Esophagus squamous epithelium (tissue), 5 donors: Measurements from ENCODE around the gene POLR2C. TPM values are rescaled to one million over a fixed set of nuclear protein-coding genes. Genes with fewer than 3 reads are reported as not detected.
A peak's percentile ranks its signal among the peaks of the same experiment; 100 is the strongest.

Source experiments
- DNase-seq: peaks from one replicate; lab custom pipeline; 2025; lab: John Stamatoyannopoulos, UW
- H3K27ac ChIP-seq, 4 donors: fragments of 200-600 bp; sonication (generic); one replicate each; pipeline ENCODE4 v1.5.1; 2016 to 2019; ENCODE audit warnings: mild to moderate bottlenecking in 1 of 4
- H3K27me3 ChIP-seq, 4 donors: fragments of 200-600 bp; sonication (generic); 1 replicate in 3 of 4; 2 replicates in 1 of 4; pipeline versions ENCODE4 v1.5.1 to v1.6.0; 2017 to 2021; ENCODE audit warnings: antibody characterized with exemption in 1 of 4
- H3K36me3 ChIP-seq, 3 donors: fragments of 200-600 bp; sonication (generic); one replicate each; pipeline ENCODE4 v1.5.1; 2016 to 2019
- H3K4me1 ChIP-seq, 3 donors: fragments of 200-600 bp; sonication (generic); one replicate each; pipeline ENCODE4 v1.5.1; 2017 to 2019
- H3K4me3 ChIP-seq, 4 donors: fragments of 200-600 bp; sonication (generic); 1 replicate in 3 of 4; 2 replicates in 1 of 4; pipeline ENCODE4 v1.5.1; 2016 to 2019; ENCODE audit warnings: mild to moderate bottlenecking in 2 of 4, moderate library complexity in 1 of 4
- H3K9me3 ChIP-seq, 3 donors: fragments of 200-600 bp; sonication (generic); one replicate each; pipeline ENCODE4 v1.5.1; 2016 to 2019
- POLR2A ChIP-seq, 4 donors: fragments of 450-650 bp; IDR thresholded peaks; one replicate each; pipeline ENCODE4 v1.6.1; 2017; ENCODE audit warnings: antibody characterized with exemption in 4 of 4, mild to moderate bottlenecking in 4 of 4, moderate library complexity in 3 of 4
- WGBS, 2 donors: methylation state at CpG; one replicate each; pipeline ENCODE4 v1.1.5; 2018; 5-methylcytosine and 5-hydroxymethylcytosine counted together
- intact Hi-C: fragments of 100-400 bp; cut with DNase I; formaldehyde crosslinking; loops from one replicate; pipeline ENCODE4 v1.15.0; 2022
- total RNA-seq, 4 donors: library from RNA; depleted of rRNA; stranded (reverse); fragments of >200 nt; gene quantifications; one replicate each; pipeline ENCODE4 v1.1.0, GENCODE V29; 2016
- TF ChIP-seq, protein P1 (sequence below), 6 experiments: fragments of 450-650 bp in 4 of 6; fragments of 200-600 bp in 2 of 6; sonication (generic) in 2 of 6; IDR thresholded peaks; one replicate each; pipeline ENCODE4 v1.5.1; 2016 to 2019; ENCODE audit warnings: antibody characterized with exemption in 6 of 6, mild to moderate bottlenecking in 4 of 6, moderate library complexity in 4 of 6
- donor health status: DM: yes; HTN: yes; CAD: no.

The POLR2C gene
- total RNA-seq, 4 donors from 2014 or later, result 58.8 to 86.8 (median 71.1) TPM

DNA sequence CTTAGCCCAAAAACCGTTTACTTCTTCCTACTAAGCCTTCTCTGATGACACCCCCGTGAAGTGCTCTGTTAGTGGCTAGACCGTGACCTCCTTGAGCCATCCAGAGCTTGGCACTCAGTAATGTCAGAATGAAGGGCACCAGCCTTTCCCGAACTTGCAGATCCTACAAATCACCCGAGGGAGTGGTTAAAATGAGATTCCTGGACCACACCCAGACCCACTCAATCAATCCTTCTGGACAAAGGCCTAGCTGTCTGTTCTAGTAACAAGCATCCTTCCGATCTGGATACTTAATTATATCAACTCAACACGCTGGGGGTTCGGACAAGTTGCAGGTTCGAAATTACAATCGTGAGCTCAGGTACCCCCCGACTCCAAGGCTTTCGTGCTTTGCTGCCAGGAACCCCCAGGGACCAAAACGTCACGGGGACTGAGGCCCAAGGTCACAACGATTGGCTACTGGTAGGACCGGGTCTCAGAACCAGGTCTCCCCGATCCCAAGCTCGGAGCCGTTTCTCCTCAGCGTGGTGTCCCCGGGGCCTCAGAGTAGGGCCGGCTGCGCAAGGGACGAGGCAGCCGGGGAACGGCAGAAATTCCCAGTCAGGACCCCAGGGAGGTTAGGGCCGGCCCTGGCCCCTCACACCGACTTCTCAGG lies 15.8 kb upstream of the POLR2C start:
- TF ChIP-seq, protein P1, sequence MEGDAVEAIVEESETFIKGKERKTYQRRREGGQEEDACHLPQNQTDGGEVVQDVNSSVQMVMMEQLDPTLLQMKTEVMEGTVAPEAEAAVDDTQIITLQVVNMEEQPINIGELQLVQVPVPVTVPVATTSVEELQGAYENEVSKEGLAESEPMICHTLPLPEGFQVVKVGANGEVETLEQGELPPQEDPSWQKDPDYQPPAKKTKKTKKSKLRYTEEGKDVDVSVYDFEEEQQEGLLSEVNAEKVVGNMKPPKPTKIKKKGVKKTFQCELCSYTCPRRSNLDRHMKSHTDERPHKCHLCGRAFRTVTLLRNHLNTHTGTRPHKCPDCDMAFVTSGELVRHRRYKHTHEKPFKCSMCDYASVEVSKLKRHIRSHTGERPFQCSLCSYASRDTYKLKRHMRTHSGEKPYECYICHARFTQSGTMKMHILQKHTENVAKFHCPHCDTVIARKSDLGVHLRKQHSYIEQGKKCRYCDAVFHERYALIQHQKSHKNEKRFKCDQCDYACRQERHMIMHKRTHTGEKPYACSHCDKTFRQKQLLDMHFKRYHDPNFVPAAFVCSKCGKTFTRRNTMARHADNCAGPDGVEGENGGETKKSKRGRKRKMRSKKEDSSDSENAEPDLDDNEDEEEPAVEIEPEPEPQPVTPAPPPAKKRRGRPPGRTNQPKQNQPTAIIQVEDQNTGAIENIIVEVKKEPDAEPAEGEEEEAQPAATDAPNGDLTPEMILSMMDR (IDR thresholded peaks at IDR 0.05), result no peak
- TF ChIP-seq POLR2A (IDR thresholded peaks at IDR 0.05), result no peak

DNA sequence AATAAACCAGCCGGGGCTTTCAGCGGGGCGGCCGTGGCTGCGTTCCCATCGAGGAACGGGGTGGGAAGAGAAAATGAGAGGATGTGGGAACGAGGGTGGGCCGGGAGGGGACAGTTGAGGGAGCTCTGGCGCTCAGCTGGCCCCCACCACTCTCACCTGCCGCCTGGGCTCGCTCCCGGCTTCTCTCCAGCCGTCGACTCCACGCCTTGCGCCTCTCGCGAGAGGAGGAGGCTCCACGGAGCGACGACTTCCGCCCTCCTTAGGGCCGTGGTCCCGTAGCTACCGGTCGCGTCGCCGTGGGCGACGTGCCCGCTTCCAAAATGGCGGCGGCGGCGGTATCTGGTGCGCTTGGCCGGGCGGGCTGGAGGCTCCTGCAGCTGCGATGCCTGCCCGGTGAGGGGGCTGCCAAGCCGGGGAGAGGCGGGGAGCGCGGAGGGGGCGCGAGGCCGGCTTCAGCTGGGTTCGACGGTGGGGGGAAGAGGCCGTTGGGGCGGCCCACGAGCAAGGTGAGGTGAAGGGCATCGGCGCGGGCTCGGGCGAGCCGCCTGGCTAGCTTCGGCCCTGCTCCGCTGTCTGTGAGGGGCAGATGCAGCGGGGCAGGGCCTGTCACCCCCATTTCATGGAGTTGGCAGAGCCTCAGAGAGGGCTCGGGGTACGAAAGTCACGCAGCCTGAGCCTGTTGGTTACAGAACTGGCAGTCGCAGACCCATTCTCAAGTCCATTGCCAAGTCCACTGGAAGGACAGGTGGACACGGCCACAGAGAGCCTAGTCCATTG lies 15.1 kb upstream of the POLR2C start, which contains the start of the genes CIAPIN1 and COQ9:
CIAPIN1 (minus strand) TSS at position 200 of the 777 bp plus-strand sequence. CDS start 6,457 bp downstream, outside the sequence.
COQ9 (plus strand) TSS at position 294 of the 777 bp plus-strand sequence; CDS start at position 321, 27 bp downstream.
- TF ChIP-seq POLR2A (IDR thresholded peaks at IDR 0.05), result peak in 3 of 4 donors; percentile 44 to 86 (median 76)
- TF ChIP-seq, protein P1 (IDR thresholded peaks at IDR 0.05), result peak in 1 of 6 experiments; percentile 26
- intact Hi-C loops, result no loop called here
- no peaks in the 10 kb centered on the region for H3K27me3 ChIP-seq
- peak; percentile 62 for DNase-seq
- H3K4me1 ChIP-seq, result peaks cover 14 to 45% (median 21%) of the 10 kb centered on the region in 3 donors
- H3K9me3 ChIP-seq, result no peaks in the 10 kb centered on the region
- 0% methylated on average over 1 to 27 of the region's 68 CpGs for WGBS, 2 donors
- peaks cover 0 to 20% (median 5%) of the 10 kb centered on the region in 3 donors for H3K36me3 ChIP-seq
- peak within 1 kb of the TSS; percentile 92 to 93 (median 92) for H3K27ac ChIP-seq
- peak within 1 kb of the TSS; percentile 67 to 90 (median 74) for H3K4me3 ChIP-seq

More for the DNA sequence above, 15.8 kb upstream of the POLR2C start:
- H3K27me3 ChIP-seq, result no peaks in the 10 kb centered on the region
- H3K4me3 ChIP-seq, result peak overlapping the region; percentile 67 to 90 (median 74)
- DNase-seq, result no peak
- no peaks in the 10 kb centered on the region for H3K9me3 ChIP-seq
- peaks cover 0 to 20% (median 0%) of the 10 kb centered on the region in 3 donors for H3K36me3 ChIP-seq
- WGBS, 2 donors, result 5 to 8% methylated on average over 8 to 15 of the region's 28 CpGs
- H3K4me1 ChIP-seq, result peaks cover 14 to 45% (median 21%) of the 10 kb centered on the region in 3 donors
- peak overlapping the region; percentile 92 to 93 (median 92) for H3K27ac ChIP-seq
- intact Hi-C loops, result no loop called here

DNA sequence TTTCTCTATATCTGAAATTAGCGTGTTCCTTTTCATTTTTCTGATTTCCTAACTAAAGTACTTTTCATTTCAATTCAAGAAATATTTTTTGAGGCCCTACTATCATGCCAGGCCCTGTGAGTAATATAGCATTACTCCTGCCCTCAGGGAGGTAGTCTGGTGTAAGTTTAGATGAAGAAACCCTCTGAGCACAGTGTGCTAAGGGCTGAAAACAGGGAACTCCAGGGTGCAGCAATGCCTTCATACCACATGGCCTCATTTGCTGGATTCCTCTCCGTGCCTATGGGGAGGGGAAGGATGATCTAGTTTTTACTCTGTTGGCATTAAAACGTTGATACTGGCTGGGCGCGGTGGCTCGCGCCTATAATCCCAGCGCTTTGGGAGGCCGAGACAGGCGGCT lies 10.5 kb upstream of the POLR2C start:
- no peaks in the 10 kb centered on the region for H3K27me3 ChIP-seq
- no peak for DNase-seq
- WGBS, 2 donors, result 85 to 95% methylated on average over 8 to 10 of the region's 10 CpGs
- H3K4me1 ChIP-seq, result peaks cover 6 to 21% (median 7%) of the 10 kb centered on the region in 3 donors
- peaks cover 3 to 65% (median 35%) of the 10 kb centered on the region in 3 donors for H3K36me3 ChIP-seq
- no peak for TF ChIP-seq POLR2A (IDR thresholded peaks at IDR 0.05)
- TF ChIP-seq, protein P1 (IDR thresholded peaks at IDR 0.05), result no peak
- intact Hi-C loops, result no loop called here
- H3K9me3 ChIP-seq, result no peaks in the 10 kb centered on the region
- H3K4me3 ChIP-seq, result no peak overlapping the region
- no peak overlapping the region for H3K27ac ChIP-seq

DNA sequence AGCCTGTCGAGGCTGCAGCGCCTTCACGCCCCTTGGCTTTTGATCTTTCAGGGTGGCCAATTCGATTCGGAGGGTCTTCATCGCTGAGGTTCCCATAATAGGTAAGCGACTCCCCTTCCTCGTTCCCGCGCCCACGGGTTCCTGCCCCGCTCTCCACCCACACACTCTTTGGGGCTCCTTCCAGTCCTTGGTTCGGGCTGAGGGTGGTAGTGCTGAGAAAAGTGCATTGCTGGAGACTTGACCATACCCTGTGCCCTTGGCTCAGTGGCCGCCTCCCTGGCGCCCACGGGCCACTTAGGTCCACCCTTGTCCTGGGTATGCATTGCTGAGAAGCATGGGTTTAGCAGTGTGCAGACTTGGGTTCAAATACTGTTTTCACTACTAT lies 491 bp downstream of the POLR2C start:
- H3K27ac ChIP-seq, result peak overlapping the region; percentile 91 to 93 (median 93)
- intact Hi-C loops, result no loop called here
- H3K36me3 ChIP-seq, result peaks cover 3 to 81% (median 33%) of the 10 kb centered on the region in 3 donors
- H3K4me3 ChIP-seq, result peak overlapping the region; percentile 90 to 100 (median 94)
- WGBS, 2 donors, result 0% methylated on average over 3 to 6 of the region's 16 CpGs
- TF ChIP-seq, protein P1 (IDR thresholded peaks at IDR 0.05), result no peak
- TF ChIP-seq POLR2A (IDR thresholded peaks at IDR 0.05), result no peak
- no peak for DNase-seq
- no peaks in the 10 kb centered on the region for H3K27me3 ChIP-seq
- peaks cover 7 to 29% (median 13%) of the 10 kb centered on the region in 3 donors for H3K4me1 ChIP-seq
- H3K9me3 ChIP-seq, result no peaks in the 10 kb centered on the region
